GM18873 (cell line): ENCODE results near the gene MRC1.

Experiments used
- ATAC-seq: cut with Tn5 transposase; IDR thresholded peaks from one replicate; pipeline ENCODE4 v1.9.1; 2021; ENCODE audit warnings: mild to moderate bottlenecking, moderate library complexity, moderate number of reproducible peaks; ENCODE audit not compliant: unreplicated experiment, low FRiP score

The MRC1 gene

DNA sequence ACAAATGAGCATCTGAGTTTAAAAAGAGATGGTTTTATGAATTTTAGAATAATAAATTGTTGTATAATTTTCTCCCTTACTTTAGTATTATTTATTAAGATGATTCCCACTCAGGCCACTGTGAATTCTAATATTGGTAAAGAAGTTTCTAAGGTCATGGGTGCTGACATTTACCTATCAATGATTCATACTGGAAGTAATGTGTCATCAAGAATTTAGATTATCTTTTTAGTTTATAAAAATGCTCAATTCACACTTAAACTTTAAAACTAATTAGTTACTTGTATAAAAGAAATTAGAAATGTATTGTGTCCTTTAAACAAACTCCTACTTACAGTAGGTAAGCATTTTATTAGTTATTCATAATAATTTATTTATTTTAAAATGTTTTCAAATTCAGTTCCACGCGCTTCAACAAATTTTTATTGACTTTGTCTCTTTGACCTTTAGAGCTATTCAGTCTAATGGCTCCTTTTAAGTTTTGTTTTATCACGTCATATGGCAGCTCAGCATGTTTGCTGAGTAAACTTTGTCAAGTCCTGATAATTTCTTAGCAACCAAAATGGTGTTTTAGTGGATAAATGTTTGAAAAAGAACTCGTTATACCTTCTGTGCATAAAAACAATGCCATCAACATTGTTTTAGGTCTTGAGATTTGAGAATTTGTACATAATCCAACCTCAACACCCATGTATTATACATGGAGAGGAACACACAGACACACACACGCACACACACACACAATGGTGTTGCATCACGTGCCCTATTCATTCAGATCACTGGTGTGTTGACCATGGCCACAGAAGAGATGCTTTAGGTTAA is 15.1 kb upstream of the MRC1 start:
- no peak for ATAC-seq

DNA sequence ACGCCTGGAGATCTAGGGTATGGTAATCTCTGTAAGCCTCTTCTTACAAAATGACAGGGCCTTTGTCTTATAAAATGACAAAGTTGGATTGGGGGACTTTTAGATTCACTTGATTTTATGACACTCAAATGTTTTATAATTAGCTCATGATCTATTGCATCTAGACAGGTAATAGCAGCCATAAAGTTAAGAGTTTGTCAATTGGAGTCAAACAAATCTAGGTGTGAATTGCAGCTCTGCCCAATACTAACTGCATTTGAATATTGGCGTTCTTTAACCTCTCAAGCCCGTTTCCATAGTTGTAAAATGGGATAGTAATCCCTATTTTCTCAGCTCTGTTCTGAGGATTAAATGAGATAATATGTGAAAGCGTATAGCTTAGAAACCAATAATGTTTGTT is 14.1 kb upstream of the MRC1 start:
- no peak for ATAC-seq

- ATAC-seq, result no peak
Measured at GRCh38 chr10:17795813-17796594, 13.1 kb upstream of the MRC1 start.

DNA sequence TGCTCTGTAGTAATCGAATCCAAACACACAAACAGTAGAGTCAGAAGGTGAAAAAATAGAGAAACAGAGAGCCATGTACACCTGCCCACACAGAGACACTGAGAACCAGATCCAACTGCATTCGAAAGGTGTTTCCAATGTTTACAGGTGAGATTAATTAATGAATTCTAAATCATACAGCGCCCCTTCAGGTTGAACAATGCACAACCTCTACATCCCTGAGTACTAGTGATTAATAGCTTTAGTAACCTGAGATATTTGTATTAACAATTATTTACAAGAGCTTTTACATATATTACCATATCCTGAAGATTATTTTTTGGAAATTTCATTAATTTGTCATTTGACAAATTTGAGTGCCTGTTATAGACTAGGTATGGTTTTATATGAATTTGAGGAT is 7.6 kb upstream of the MRC1 start:
- no peak for ATAC-seq

- ATAC-seq, result no peak
Measured at GRCh38 chr10:17802350-17802749, 6.8 kb upstream of the MRC1 start.

- ATAC-seq, result no peak
Measured at GRCh38 chr10:17802976-17803375, 6.2 kb upstream of the MRC1 start.

DNA sequence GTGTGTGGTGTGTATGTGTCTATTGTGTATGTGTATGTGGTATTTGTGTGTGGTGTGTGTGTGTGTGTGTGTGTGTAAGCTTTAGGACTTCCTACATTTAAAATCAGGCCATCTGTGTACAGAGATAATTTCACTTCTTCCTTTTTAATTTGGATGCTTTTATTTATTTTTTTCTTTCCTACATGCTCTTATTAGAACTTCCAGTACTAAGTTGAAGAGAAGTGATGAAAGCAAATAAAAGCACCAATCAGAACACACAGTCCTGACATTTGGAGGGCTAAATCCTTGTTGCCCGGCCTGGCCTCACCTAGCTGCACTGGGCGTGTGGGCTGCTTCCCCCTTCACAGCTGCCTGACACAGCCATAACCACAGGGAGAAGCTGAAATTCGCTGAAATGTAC is 3.8 kb upstream of the MRC1 start:
- ATAC-seq, result no peak

DNA sequence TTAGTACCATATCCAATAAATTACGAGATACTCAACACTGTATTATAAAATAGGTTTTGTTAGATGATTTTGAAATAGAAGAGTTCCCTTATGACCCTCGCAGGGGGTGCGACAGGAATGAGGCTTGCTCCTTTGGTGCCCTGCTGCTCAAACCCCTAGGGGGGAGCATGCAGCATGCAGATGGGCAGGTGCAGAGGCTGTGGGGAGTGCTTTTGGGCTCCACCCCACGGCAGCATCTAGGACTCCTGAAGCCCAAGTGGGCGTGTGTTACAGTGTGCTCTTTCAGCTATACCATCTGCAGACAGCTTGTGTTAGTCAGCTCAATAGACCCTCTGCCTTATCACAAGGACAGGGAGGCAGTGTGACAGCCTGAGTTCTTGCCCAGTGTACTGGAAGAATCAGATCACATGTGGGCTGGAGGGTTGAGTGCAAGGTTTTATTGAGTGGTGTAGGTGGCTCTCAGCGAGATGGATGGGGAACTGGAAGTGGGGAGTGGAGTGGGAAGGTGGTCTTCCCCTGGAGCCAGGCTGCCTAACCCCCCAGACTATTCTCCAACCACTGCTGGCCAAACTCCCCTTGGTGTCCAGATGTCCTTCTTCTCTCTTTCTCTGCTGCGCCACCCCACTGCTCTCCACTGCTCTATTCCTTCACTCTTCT is 3.1 kb upstream of the MRC1 start:
- no peak for ATAC-seq

GRCh38 chr10:17811146-17811865 is 2.2 kb downstream of the MRC1 start:
- no peak for ATAC-seq

DNA sequence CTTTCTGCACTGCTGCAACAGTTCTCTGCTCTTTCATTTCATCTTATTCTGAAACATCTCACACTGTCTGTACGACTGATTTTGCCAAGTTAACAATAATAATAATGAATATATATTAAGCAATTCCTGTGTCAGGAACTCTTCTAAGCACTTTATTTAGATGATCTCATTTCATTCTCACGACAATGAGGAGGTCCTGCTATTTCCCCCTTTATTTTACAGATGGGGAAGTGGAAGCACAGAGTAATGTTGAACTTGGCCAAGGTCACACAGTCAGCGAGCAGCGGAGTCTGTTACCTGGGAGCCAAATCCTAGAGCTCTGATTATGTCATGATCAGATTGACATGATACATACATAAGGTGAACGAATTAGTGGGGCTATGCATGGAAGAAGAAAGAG is 5.8 kb downstream of the MRC1 start:
- ATAC-seq, result no peak

- no peak for ATAC-seq
Measured at GRCh38 chr10:17816199-17816598, 7.1 kb downstream of the MRC1 start.

- ATAC-seq, result no peak
Measured at GRCh38 chr10:17817316-17817715, 8.2 kb downstream of the MRC1 start.

DNA sequence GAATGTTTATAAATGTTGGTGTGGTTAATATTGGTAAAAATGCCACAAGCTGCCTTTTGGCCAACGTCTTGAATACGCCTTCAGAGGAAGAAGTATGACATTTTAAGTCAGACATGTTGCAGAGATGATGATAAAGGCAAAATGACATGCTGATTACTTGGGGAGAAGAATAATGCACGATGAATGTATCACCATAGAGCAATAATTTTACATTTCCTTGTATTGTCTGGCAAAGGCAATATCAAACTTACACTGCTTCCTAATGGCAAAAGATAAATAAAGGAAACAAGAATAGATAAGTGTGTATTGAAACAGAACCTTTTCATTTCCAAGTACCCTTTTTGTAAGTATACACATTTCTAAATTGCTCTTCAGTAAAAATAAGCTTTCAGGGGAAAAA is 8.6 kb downstream of the MRC1 start:
- no peak for ATAC-seq

GRCh38 chr10:17819836-17820235 is 10.7 kb downstream of the MRC1 start:
- no peak for ATAC-seq

DNA sequence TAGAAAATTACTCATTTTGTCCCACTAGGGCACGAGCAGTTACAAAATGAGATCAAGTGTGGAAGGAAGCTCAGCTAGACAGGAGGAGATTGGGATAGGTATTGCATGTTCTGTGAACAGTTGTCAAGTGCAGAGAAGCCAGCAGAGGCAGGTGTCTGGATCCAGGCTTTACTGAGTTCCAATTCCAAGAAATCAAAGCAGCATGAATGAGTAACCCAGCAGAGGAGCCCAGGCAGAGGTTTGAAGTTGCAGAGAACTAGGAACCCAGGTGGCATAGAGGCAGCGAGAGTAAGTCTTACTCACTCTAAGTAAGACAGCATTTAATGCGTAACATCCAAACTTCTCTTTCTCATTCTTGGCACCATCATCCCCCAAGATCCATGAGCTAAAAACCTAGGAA is 11.8 kb downstream of the MRC1 start:
- ATAC-seq, result no peak

DNA sequence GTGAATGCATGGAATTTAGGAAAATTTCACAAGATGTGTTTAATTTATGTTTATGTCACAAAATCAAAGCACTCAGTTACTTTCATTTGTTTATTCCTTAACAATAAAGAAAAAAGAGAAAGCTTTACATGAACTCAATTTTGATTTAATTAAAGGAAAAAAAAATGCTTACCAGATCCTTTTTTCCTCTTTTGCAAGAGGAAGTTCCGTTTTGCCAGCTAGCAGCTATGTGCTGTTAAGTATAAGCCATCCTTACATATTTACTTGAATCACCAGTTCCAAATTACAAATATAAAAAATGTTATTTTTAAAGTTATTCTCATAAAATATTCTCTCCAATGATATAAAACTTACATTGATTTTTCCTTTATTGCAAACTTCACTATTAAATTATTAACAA is 12.7 kb downstream of the MRC1 start:
- ATAC-seq, result no peak

DNA sequence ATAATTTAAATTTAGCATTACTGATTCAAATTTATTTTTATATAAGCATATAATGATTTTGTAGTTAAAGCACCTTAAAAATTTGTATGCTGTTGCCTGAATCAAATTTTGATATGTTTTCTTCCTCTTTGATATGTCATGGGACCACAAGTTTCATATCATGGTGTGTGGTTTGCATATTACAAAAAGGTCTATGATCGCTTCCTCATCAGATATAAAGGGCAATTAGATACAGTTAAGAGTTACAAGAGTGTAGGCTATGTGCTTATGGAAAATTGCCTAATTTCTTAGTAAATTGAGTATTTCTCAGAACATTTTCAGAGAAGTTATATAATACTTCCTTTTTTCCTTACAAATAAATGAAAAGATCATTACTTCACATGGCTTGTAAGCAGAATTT is 22.2 kb downstream of the MRC1 start:
- ATAC-seq, result no peak

GRCh38 chr10:17831896-17832295 is 22.7 kb downstream of the MRC1 start:
- no peak for ATAC-seq

DNA sequence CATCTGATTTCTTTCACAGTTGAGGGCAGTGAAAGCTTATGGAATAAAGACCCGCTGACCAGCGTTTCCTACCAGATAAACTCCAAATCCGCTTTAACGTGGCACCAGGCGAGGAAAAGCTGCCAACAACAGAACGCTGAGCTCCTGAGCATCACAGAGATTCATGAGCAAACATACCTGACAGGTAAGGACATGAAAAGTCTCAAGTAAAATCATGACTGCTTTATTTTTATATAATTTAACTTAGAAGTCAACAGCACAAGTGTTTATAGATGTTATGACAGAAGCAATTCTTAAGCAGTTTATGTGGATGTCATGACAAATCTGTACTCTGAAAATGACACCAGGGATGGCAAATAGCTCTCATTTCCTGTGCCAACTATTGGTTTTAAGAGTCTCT is 24.5 kb downstream of the MRC1 start:
- ATAC-seq, result no peak

- ATAC-seq, result no peak
Measured at GRCh38 chr10:17835688-17836087, 26.5 kb downstream of the MRC1 start.

GRCh38 chr10:17836942-17837341 is 27.8 kb downstream of the MRC1 start:
- ATAC-seq, result no peak
